Liver (tissue), 2 donors: ENCODE data around the gene IRGQ.

Source experiments
- FOXA1 ChIP-seq: IDR thresholded peaks from 2 replicates; pipeline ENCODE4 v1.6.1; 2016; ENCODE audit warnings: antibody characterized with exemption
- TF ChIP-seq, protein P1 (sequence below): fragments of 150-350 bp; IDR thresholded peaks from 2 replicates; pipeline ENCODE4 v1.5.1; 2017; ENCODE audit warnings: improper control_type of control experiment, low read depth, low read length; ENCODE audit not compliant: missing input control
- donor health status: healthy.

DNA sequence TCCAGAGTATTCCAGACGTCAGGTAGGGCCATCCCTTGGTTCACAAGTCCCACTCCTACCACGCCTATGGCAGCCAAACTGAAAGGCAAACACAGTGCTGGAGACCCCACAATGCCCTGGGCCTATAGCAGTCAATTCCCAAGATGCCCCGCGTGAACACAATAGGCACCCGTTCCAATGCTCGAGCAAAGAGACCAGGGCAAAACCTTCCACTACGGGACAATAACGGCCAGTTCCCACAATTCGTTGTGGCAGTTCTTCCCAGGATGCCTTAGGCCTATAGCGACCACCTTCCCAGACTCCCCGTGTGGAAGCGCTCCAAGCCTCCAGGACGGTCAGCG is 23.0 kb upstream of the IRGQ start:
- no peak for TF ChIP-seq FOXA1
- TF ChIP-seq, protein P1, sequence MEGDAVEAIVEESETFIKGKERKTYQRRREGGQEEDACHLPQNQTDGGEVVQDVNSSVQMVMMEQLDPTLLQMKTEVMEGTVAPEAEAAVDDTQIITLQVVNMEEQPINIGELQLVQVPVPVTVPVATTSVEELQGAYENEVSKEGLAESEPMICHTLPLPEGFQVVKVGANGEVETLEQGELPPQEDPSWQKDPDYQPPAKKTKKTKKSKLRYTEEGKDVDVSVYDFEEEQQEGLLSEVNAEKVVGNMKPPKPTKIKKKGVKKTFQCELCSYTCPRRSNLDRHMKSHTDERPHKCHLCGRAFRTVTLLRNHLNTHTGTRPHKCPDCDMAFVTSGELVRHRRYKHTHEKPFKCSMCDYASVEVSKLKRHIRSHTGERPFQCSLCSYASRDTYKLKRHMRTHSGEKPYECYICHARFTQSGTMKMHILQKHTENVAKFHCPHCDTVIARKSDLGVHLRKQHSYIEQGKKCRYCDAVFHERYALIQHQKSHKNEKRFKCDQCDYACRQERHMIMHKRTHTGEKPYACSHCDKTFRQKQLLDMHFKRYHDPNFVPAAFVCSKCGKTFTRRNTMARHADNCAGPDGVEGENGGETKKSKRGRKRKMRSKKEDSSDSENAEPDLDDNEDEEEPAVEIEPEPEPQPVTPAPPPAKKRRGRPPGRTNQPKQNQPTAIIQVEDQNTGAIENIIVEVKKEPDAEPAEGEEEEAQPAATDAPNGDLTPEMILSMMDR, result no peak
